NK-92 treated with Interleukin-12 subunit alpha and Interleukin-12 subunit beta, amount 100 ng/mL, for 24 hours (cell line): ENCODE results near the gene HS3ST5.
"Not testable (repeated sequence)": the region's sequence is repeated elsewhere in the genome, so short reads cannot be mapped to it uniquely, and the experiment has no call there.

Experiments used
- DNase-seq: peaks from one replicate; lab custom pipeline; 2025; lab: John Stamatoyannopoulos, UW

Gene HS3ST5

GRCh38 chr6:114276783-114277182 is 66.0 kb downstream of the HS3ST5 start:
- DNase-seq, result no peak

GRCh38 chr6:114274836-114275235 is 68.0 kb downstream of the HS3ST5 start:
- no peak for DNase-seq

GRCh38 chr6:114272582-114272981 is 70.2 kb downstream of the HS3ST5 start:
- no peak for DNase-seq

DNA sequence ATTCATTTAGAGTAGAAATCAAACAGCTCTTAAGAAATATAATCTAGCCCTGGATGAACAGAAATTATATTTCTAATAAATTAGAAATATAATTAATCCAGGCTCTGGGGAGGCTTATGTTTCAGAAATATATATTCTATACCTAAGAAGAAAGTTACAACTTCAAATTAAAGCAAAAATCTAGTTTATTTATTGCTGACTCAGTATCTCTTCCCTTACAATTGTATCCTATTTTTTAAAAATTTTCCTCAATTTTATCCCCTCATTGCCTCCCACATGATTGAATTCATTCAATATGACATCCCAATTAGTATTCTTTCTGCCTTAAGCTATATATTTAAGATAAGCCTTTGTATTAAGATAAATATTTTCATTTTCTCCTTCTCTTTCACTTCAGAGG is 71.4 kb downstream of the HS3ST5 start:
- no peak for DNase-seq

DNA sequence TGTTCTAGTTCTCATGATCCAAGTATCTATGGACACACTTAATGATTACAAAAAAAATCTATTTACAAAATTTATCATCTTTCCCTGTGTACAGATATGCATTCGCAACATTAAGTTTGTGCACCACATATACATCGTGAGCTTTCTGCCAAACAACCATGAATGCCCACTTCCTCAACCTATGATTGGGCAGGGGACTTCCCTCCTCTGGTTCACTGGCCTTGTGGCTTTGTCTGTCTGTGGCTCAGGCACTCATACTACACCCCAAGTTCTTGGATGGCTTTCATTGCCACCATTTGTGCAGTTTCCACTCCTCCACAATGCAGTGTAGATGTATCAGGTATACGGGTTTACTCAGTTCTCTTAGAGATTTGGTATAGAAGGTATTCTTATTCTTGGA is 74.9 kb downstream of the HS3ST5 start:
- DNase-seq, result no peak

DNA sequence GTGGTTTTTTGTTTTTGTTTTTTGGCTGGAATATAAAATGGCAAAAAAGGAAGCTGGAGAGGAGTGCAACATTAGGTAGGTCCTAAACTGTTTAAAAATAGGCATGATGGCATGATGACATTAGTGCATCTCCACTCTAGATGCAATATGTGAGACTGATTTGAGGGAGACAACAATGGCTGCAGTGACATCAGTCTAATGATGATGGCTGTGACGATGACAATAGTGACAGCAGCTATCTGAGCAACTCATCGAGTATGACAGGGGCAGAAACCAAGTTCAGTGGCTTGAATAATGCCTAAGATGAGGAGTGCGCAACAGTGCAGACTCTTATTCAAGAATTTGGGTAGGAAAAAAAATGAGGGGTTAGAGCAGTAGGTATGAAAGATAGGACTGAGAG is 82.0 kb downstream of the HS3ST5 start:
- no peak for DNase-seq

GRCh38 chr6:114258376-114258775 is 84.4 kb downstream of the HS3ST5 start:
- no peak for DNase-seq

GRCh38 chr6:114253431-114253830 is 89.4 kb downstream of the HS3ST5 start:
- DNase-seq, result no peak

DNA sequence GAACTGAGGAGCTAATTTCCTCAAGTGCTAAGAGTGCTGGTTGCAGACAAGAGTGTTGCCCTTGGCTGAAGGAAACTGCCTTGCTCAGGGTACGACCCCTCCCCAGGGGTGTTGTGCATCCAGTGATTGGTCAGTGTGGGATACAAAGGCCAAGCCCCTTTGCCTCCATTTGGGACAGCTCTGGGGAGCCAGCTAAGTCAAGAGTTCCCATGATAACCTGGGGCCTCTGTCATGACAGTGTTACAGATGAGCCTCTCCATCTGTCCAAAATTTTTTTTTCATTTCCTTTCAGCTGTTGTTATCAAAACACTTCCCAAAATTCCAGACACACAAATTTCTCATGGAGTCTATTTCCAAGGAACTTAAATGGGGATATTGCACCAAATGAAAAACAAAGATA is 93.3 kb downstream of the HS3ST5 start:
- DNase-seq, result no peak

GRCh38 chr6:114247101-114247500 is 95.7 kb downstream of the HS3ST5 start:
- DNase-seq, result no peak

GRCh38 chr6:114240796-114241195 is 102.0 kb downstream of the HS3ST5 start:
- no peak for DNase-seq

- DNase-seq, result no peak
Observed at GRCh38 chr6:114228675-114229074, 114.1 kb downstream of the HS3ST5 start.

GRCh38 chr6:114227944-114228468 is 114.8 kb downstream of the HS3ST5 start:
- DNase-seq, result no peak

GRCh38 chr6:114220241-114220640 is 122.6 kb downstream of the HS3ST5 start:
- no peak for DNase-seq

- no peak for DNase-seq
Observed at GRCh38 chr6:114218437-114219340, 124.1 kb downstream of the HS3ST5 start.

GRCh38 chr6:114217996-114218395 is 124.8 kb downstream of the HS3ST5 start:
- DNase-seq, result not testable (repeated sequence)

- DNase-seq, result no peak
Observed at GRCh38 chr6:114216789-114217467, 125.9 kb downstream of the HS3ST5 start.

DNA sequence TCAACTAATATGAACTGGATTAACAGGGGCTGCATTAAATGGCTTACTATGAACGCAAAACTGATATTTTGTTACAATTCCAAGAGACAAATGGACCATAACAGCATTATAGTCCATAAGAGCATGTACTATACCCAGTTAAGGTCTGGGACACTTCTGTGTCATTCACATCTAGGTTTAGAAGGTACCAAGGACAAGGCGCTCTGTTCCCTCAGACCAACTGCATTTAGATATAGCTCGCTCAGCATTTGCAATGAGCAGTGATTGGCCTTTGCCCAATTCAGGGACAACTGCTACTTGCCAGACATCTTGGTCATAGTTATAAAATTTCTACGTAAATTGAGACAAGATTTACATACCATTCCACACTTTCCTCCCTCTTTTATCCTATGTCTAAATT is 132.4 kb downstream of the HS3ST5 start:
- DNase-seq, result no peak

GRCh38 chr6:114203460-114203859 is 139.4 kb downstream of the HS3ST5 start:
- DNase-seq, result no peak

DNA sequence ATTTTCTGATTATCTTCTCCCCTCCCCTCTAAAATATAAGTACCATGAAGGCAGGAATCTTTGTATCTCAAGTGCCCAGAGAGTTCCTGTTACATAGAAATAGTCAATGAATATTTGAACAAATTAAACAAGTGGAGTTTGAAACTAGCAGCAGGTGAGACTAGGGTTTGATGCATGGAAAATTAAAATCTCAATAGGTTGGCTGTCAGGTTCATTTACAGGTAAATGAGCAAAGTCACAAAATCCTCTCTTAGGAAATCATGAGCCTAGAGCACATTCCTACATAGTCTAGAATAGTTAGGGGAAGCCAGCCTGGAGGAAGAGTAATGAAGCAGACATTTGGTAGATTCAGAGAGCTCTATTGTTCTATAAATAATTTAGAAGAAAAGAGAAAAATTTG is 140.4 kb downstream of the HS3ST5 start:
- DNase-seq, result no peak

DNA sequence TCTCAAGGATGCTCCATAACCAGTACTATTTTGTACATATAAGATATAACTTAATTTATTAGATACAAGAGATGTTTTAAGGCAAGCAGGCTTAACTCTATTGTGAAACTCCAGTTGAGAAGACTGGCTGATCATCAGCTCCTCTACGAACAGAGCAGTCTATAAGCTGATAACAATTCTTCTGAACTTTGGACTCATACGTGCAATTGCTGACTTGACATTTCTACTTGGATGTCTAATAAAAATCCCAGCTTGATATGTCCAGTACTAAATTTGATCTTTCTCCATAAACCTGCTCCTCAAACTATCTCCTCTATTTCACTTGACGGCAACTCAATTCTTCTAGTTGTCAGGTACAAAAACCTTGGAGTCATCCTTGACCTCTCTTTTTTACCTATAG is 141.9 kb downstream of the HS3ST5 start:
- no peak for DNase-seq

GRCh38 chr6:114195631-114196403 is 147.0 kb downstream of the HS3ST5 start:
- DNase-seq, result no peak

DNA sequence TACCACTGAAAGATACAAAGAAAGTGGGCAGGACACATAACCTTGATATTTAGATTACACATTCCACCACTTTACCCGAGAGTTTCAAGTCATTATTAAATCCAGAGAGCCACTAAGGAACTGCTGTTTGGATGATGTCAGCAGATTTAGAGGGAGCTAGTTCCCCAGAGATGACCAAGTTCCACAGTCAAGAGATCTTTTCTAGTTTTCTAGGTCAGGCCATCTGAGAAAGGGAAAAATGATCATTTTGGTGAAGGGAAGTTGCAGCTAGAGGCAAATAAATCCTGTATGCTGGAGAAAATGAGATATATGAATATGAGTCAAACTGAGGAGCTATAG is 147.8 kb downstream of the HS3ST5 start:
- DNase-seq, result no peak
